ENCODE results near the gene PERCC1. TPM values are rescaled to one million over a fixed set of nuclear protein-coding genes. Genes with fewer than 3 reads are reported as not detected.

The PERCC1 gene
- total and polyA plus RNA-seq, 3 donors from 2014 or later, result 0.31 to 0.71 TPM; not detected in 1

GRCh38 chr16:1443403-1443973 is 12.6 kb downstream of the PERCC1 start:
- H3K27ac ChIP-seq, result no peak overlapping the region
- no peaks in the 10 kb centered on the region for H3K36me3 ChIP-seq (ENCODE audit: low read depth, missing control alignments)
- no peaks in the 10 kb centered on the region for H3K9me3 ChIP-seq
- no peak overlapping the region for H3K4me3 ChIP-seq
- TF ChIP-seq, protein P1, sequence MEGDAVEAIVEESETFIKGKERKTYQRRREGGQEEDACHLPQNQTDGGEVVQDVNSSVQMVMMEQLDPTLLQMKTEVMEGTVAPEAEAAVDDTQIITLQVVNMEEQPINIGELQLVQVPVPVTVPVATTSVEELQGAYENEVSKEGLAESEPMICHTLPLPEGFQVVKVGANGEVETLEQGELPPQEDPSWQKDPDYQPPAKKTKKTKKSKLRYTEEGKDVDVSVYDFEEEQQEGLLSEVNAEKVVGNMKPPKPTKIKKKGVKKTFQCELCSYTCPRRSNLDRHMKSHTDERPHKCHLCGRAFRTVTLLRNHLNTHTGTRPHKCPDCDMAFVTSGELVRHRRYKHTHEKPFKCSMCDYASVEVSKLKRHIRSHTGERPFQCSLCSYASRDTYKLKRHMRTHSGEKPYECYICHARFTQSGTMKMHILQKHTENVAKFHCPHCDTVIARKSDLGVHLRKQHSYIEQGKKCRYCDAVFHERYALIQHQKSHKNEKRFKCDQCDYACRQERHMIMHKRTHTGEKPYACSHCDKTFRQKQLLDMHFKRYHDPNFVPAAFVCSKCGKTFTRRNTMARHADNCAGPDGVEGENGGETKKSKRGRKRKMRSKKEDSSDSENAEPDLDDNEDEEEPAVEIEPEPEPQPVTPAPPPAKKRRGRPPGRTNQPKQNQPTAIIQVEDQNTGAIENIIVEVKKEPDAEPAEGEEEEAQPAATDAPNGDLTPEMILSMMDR (IDR thresholded peaks at IDR 0.05), result no peak
- TF ChIP-seq POLR2A (IDR thresholded peaks at IDR 0.05), result no peak
- H3K27me3 ChIP-seq, result no peaks in the 10 kb centered on the region
- DNase-seq, result no peak
- WGBS, 2 donors, result 81% methylated on average over 38 of the region's 38 CpGs; no CpG with 5 or more reads in 1 of the 2 donors
- no peaks in the 10 kb centered on the region for H3K4me1 ChIP-seq
- intact Hi-C loops (cut with DNase I; ENCODE audit: low total_unique reads), result no loop called here

DNA sequence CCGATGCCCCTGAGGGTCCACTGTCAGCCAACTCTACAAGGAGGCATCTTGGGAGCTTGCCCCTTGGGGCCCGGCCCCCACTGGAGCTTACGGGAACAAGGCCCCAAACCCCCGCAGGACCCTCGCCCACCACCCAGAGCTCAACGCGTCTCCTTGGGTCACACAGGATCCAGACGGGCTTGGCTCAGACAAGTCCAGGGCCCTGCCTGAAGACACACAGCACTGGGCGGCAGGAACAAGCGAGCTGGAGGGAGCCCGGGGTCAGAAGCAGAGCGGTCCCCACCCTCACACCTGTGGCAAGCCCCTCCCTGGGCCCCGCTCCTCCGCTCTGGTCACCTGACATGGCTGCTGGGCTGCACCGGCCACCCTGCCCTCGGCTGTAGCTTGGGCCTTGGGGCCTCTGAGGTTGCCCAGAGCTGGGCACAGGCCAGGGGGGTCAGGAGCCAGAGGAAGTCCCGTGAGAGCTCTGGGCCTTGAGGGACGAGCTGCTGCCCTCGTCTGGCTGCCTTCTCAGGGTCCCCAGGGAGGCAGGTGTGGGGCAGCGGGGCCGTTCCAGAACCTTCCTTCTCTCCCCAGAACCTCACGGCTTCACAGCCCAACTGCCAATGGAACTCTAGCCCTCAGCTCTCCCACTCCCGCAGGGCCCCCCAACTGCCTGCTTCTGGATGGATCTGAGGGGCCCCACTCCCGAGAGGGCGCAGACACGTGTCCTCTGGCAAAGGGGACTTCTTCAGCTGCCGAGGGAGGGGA is 13.3 kb downstream of the PERCC1 start, which contains the start of gene CCDC154:
Gene CCDC154, minus strand, starts transcription at position 577 of the 750 bp plus-strand sequence. Its CDS starts 234 bp downstream, at position 343.
- H3K4me3 ChIP-seq, result no peak within 1 kb of the TSS
- no peaks in the 10 kb centered on the region for H3K9me3 ChIP-seq
- H3K4me1 ChIP-seq, result no peaks in the 10 kb centered on the region
- no peak within 1 kb of the TSS for H3K27ac ChIP-seq
- 79 to 84% methylated on average over 5 to 27 of the region's 27 CpGs for WGBS, 2 donors
- TF ChIP-seq POLR2A (IDR thresholded peaks at IDR 0.05), result no peak
- TF ChIP-seq, protein P1 (IDR thresholded peaks at IDR 0.05), result no peak
- intact Hi-C loops (cut with DNase I; ENCODE audit: low total_unique reads), result no loop called here
- H3K36me3 ChIP-seq (ENCODE audit: low read depth, missing control alignments), result no peaks in the 10 kb centered on the region
- no peaks in the 10 kb centered on the region for H3K27me3 ChIP-seq
- no peak for DNase-seq

GRCh38 chr16:1444730-1445517 is 14.0 kb downstream of the PERCC1 start:
- WGBS, 2 donors, result 91 to 93% methylated on average over 38 to 46 of the region's 48 CpGs
- Histone ChIP-seq H3K27ac (no peak overlapping the region), H3K9me3 (no peaks in the 10 kb centered on the region), H3K4me3 (no peak overlapping the region), H3K4me1 (no peaks in the 10 kb centered on the region), H3K36me3 (ENCODE audit: low read depth, missing control alignments) (no peaks in the 10 kb centered on the region), H3K27me3 (no peaks in the 10 kb centered on the region)
- TF ChIP-seq, protein P1 (IDR thresholded peaks at IDR 0.05), result no peak
- TF ChIP-seq POLR2A (IDR thresholded peaks at IDR 0.05), result no peak
- DNase-seq, result no peak
- intact Hi-C loops (cut with DNase I; ENCODE audit: low total_unique reads), result no loop called here

- Histone ChIP-seq H3K36me3 (ENCODE audit: low read depth, missing control alignments) (no peaks in the 10 kb centered on the region), H3K4me3 (no peak overlapping the region), H3K4me1 (no peaks in the 10 kb centered on the region), H3K9me3 (no peaks in the 10 kb centered on the region), H3K27me3 (no peaks in the 10 kb centered on the region), H3K27ac (no peak overlapping the region)
- 80 to 85% methylated on average over 3 to 17 of the region's 25 CpGs for WGBS, 2 donors
- no peak for TF ChIP-seq POLR2A (IDR thresholded peaks at IDR 0.05)
- TF ChIP-seq, protein P1 (IDR thresholded peaks at IDR 0.05), result no peak
- intact Hi-C loops (cut with DNase I; ENCODE audit: low total_unique reads), result no loop called here
- DNase-seq, result no peak
Measured at GRCh38 chr16:1445518-1446203, 14.8 kb downstream of the PERCC1 start.

Measured in testis (tissue), 3 donors.